ENCODE data around the gene CTTN.

The CTTN gene

DNA sequence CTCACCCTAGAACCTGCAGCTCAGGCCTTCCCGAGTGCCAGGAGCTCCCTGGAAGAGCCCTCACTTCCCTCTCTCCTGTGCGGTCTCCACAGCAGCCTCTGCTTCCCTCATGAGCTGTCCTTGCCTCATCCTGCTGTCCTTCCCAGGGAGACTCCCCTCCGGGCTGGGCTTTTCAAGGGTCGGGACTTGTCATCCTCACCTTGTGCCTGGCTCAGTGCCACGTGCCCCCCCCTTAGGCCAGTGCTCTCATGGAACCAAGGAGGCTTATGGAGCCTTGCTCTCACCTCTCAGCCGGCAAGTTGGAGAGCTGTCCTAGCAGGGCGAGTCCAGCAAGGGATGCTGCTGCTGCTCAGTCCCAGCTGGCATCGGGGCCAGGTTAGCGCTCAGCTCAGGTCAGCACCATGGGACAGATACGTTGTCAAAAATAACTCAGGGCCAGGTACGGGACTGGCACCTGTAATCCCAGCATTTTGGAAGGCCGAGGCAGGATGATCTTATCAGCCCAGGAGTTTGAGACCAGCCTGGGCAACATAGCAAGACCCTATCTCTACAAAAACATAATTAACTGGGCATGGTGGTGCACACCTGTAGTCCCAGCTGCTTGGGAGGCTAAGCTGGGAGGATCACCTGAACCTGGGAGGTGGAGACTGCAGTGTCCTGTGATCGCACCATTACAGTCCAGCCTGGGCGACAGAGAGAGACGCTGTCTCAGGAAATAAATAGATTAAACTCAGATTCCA, 13.6 kb downstream of the CTTN start:
- H3K27me3 ChIP-seq (ENCODE audit: insufficient read depth, poor library complexity, severe bottlenecking): peaks cover 59% of the 10 kb centered on the region

DNA sequence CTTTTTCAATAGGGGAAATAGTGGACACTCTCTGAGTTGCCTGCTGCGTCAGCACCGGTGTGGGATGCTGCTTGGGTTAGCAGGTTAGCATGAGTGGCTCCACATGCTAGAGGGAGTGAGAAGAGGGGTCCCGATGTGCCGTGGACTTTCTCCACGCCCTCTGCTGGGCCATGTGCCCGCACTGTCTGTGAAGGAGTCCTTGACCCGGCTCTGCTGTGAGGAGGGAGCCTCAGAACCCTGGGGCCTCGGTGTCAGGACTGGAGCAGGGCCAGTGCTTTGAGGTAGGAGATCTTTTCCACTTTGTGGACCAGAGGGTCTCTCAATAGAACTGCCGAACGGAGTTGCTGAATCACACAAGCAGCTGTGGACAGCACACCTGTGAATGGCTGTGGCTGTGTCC, 14.8 kb downstream of the CTTN start:
- Histone ChIP-seq H3K27ac (replicated peaks) (no peak overlapping the region), H3K27me3 (ENCODE audit: insufficient read depth, poor library complexity, severe bottlenecking) (peaks cover 46% of the 10 kb centered on the region), H3K4me3 (replicated peaks; ENCODE audit: insufficient read depth, low read length) (no peak overlapping the region)
- no peak for DNase-seq (ENCODE audit: low read depth in 1 of 2, low spot score in 1 of 2)
- TF ChIP-seq POLR2AphosphoS5 (IDR thresholded peaks at IDR 0.05; ENCODE audit: low read depth) (no peak), SPI1 (IDR thresholded peaks at IDR 0.05; ENCODE audit: borderline replicate concordance, low read depth) (no peak), GABPA (IDR thresholded peaks at IDR 0.05; ENCODE audit: low read depth) (no peak)
- TF ChIP-seq, protein P1, sequence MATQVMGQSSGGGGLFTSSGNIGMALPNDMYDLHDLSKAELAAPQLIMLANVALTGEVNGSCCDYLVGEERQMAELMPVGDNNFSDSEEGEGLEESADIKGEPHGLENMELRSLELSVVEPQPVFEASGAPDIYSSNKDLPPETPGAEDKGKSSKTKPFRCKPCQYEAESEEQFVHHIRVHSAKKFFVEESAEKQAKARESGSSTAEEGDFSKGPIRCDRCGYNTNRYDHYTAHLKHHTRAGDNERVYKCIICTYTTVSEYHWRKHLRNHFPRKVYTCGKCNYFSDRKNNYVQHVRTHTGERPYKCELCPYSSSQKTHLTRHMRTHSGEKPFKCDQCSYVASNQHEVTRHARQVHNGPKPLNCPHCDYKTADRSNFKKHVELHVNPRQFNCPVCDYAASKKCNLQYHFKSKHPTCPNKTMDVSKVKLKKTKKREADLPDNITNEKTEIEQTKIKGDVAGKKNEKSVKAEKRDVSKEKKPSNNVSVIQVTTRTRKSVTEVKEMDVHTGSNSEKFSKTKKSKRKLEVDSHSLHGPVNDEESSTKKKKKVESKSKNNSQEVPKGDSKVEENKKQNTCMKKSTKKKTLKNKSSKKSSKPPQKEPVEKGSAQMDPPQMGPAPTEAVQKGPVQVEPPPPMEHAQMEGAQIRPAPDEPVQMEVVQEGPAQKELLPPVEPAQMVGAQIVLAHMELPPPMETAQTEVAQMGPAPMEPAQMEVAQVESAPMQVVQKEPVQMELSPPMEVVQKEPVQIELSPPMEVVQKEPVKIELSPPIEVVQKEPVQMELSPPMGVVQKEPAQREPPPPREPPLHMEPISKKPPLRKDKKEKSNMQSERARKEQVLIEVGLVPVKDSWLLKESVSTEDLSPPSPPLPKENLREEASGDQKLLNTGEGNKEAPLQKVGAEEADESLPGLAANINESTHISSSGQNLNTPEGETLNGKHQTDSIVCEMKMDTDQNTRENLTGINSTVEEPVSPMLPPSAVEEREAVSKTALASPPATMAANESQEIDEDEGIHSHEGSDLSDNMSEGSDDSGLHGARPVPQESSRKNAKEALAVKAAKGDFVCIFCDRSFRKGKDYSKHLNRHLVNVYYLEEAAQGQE (IDR thresholded peaks at IDR 0.05; ENCODE audit: insufficient replicate concordance, low read depth): no peak
- TF ChIP-seq, protein P2, sequence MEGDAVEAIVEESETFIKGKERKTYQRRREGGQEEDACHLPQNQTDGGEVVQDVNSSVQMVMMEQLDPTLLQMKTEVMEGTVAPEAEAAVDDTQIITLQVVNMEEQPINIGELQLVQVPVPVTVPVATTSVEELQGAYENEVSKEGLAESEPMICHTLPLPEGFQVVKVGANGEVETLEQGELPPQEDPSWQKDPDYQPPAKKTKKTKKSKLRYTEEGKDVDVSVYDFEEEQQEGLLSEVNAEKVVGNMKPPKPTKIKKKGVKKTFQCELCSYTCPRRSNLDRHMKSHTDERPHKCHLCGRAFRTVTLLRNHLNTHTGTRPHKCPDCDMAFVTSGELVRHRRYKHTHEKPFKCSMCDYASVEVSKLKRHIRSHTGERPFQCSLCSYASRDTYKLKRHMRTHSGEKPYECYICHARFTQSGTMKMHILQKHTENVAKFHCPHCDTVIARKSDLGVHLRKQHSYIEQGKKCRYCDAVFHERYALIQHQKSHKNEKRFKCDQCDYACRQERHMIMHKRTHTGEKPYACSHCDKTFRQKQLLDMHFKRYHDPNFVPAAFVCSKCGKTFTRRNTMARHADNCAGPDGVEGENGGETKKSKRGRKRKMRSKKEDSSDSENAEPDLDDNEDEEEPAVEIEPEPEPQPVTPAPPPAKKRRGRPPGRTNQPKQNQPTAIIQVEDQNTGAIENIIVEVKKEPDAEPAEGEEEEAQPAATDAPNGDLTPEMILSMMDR (IDR thresholded peaks at IDR 0.05; ENCODE audit: insufficient read depth, low read length): no peak

More for the DNA sequence above, 13.6 kb downstream of the CTTN start:
- DNase-seq (ENCODE audit: low read depth in 1 of 2, low spot score in 1 of 2): no peak
- Histone ChIP-seq H3K27ac (replicated peaks) (no peak overlapping the region), H3K4me3 (replicated peaks; ENCODE audit: insufficient read depth, low read length) (no peak overlapping the region)
- TF ChIP-seq GABPA (IDR thresholded peaks at IDR 0.05; ENCODE audit: low read depth) (no peak), SPI1 (IDR thresholded peaks at IDR 0.05; ENCODE audit: borderline replicate concordance, low read depth) (no peak)
- TF ChIP-seq, protein P2 (IDR thresholded peaks at IDR 0.05; ENCODE audit: insufficient read depth, low read length): no peak

DNA sequence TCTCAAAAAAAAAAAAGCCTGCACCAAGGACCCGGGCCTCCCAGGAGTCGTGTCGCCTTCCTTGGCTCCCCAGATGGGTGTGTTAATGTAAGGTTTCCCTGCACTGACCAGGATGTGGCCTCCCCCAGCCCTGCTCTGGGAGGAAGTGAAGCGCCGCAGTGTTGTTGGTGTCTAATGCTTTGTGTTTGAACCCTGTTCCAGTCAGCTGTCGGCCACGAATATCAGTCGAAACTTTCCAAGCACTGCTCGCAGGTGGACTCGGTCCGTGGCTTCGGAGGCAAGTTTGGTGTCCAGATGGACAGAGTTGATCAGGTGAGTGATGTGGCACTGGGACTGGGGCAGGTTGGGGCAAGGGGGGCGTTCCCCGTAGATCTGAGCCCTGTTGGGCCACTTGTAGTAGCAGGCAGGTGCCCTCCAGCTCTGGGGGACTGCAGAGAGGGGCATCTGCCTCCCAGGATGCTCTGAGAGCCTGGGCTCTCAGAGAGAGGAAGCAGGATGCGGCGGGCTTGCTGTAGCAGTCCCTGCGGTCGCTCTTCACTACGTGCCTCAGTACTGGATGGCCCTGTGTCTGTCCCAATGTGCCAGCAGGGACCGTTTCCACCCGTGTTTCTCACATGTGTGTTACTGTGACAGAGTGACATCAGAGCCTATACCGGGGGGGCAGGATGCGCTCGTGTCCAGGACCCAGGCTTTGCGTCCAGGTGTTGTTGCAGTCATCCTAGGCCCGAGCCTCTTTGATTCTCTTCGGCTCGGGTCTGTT, 16.2 kb downstream of the CTTN start:
- Histone ChIP-seq H3K27ac (replicated peaks) (no peak overlapping the region), H3K4me3 (replicated peaks; ENCODE audit: insufficient read depth, low read length) (no peak overlapping the region), H3K27me3 (ENCODE audit: insufficient read depth, poor library complexity, severe bottlenecking) (peaks cover 35% of the 10 kb centered on the region)
- DNase-seq (ENCODE audit: low read depth in 1 of 2, low spot score in 1 of 2): no peak
- TF ChIP-seq POLR2AphosphoS5 (IDR thresholded peaks at IDR 0.05; ENCODE audit: low read depth) (no peak), SPI1 (IDR thresholded peaks at IDR 0.05; ENCODE audit: borderline replicate concordance, low read depth) (no peak), GABPA (IDR thresholded peaks at IDR 0.05; ENCODE audit: low read depth) (no peak)
- TF ChIP-seq, protein P2 (IDR thresholded peaks at IDR 0.05; ENCODE audit: insufficient read depth, low read length): no peak
- TF ChIP-seq, protein P1 (IDR thresholded peaks at IDR 0.05; ENCODE audit: insufficient replicate concordance, low read depth): no peak

Data from HL-60 (cell line).